Spleen (tissue), 13 donors: ENCODE measurements around the gene COMMD9. TPM values are rescaled to one million over a fixed set of nuclear protein-coding genes. Genes with fewer than 3 reads are reported as not detected.

ENCODE experiments used
- DNase-seq: peaks from one replicate; pipeline ENCODE4 v3.0.0-alpha.2; 2020
- H3K27ac ChIP-seq, 8 donors: fragments of 200-600 bp; sonication (generic) in 7 of 8; 1 replicate in 4 of 8; 2 replicates in 4 of 8; pipeline versions ENCODE4 v1.5.0 to v1.8.0; 2016 to 2021; ENCODE audit warnings: inconsistent platforms in 4 of 8, mild to moderate bottlenecking in 4 of 8, moderate library complexity in 1 of 8
- H3K27me3 ChIP-seq, 7 donors: fragments of 200-600 bp; sonication (generic) in 6 of 7; replicated peaks in 1 of 7; 1 replicate in 4 of 7; 2 replicates in 3 of 7; pipeline versions ENCODE4 v1.5.0 to v1.8.0; 2016 to 2021; ENCODE audit warnings: inconsistent platforms in 3 of 7, mild to moderate bottlenecking in 1 of 7
- H3K36me3 ChIP-seq, 6 donors: fragments of 200-600 bp; sonication (generic) in 5 of 6; 1 replicate in 4 of 6; 2 replicates in 2 of 6; pipeline versions ENCODE4 v1.5.0 to v1.8.0; 2016 to 2021; ENCODE audit warnings: inconsistent platforms in 2 of 6
- H3K4me1 ChIP-seq, 6 donors: fragments of 200-600 bp; sonication (generic) in 5 of 6; 1 replicate in 3 of 6; 2 replicates in 3 of 6; pipeline versions ENCODE4 v1.5.0 to v1.8.0; 2016 to 2021; ENCODE audit warnings: inconsistent platforms in 3 of 6
- H3K4me3 ChIP-seq, 8 donors: fragments of 200-600 bp; sonication (generic) in 7 of 8; 1 replicate in 4 of 8; 2 replicates in 4 of 8; pipeline versions ENCODE4 v1.5.0 to v1.8.0; 2016 to 2021; ENCODE audit warnings: inconsistent platforms in 4 of 8, mild to moderate bottlenecking in 4 of 8, moderate library complexity in 2 of 8
- H3K9me3 ChIP-seq, 8 donors: fragments of 200-600 bp; sonication (generic) in 7 of 8; 1 replicate in 4 of 8; 2 replicates in 4 of 8; pipeline versions ENCODE4 v1.5.0 to v1.8.0; 2016 to 2021; ENCODE audit warnings: inconsistent platforms in 4 of 8
- CTCF ChIP-seq, 11 experiments: fragments of 200-600 bp in 7 of 11; fragments of 450-650 bp in 4 of 11; sonication (generic) in 4 of 11; IDR thresholded peaks in 8 of 11; conservative IDR thresholded peaks in 3 of 11; 1 replicate in 7 of 11; 2 replicates in 4 of 11; pipeline versions ENCODE4 v1.4.0 to v1.8.0; 2016 to 2021; ENCODE audit warnings: antibody characterized with exemption in 11 of 11, inconsistent platforms in 4 of 11, mild to moderate bottlenecking in 1 of 11
- POLR2A ChIP-seq, 3 donors: fragments of 450-650 bp; IDR thresholded peaks; one replicate each; pipeline ENCODE4 v1.5.1; 2017; ENCODE audit warnings: antibody characterized with exemption in 3 of 3, mild to moderate bottlenecking in 1 of 3
- POLR2AphosphoS5 ChIP-seq, 3 donors: sonication (generic); formaldehyde crosslinking; IDR thresholded peaks; one replicate each; pipeline ENCODE4 v1.5.1; 2017; ENCODE audit warnings: antibody characterized with exemption in 3 of 3
- WGBS, 5 donors: extraction: QIAGEN DNeasy Blood & Tissue Kit in 3 of 5; methylation state at CpG; one replicate each; pipeline versions ENCODE4 v1.1.5 to v1.1.7; 2013 to 2018; 5-methylcytosine and 5-hydroxymethylcytosine counted together
- intact Hi-C: fragments of 100-400 bp; cut with DNase I; formaldehyde crosslinking; loops from one replicate; pipeline ENCODE4 v1.15.0; 2023; ENCODE audit warnings: low total_unique reads
- long read RNA-seq, 2 donors: transcript quantifications; one replicate each; lab custom pipeline, GENCODE V29; 2026
- polyA plus RNA-seq, 3 donors: library from polyadenylated mRNA; stranded (reverse); fragments of 200-250 nt; gene quantifications; one replicate each; pipeline ENCODE4 v1.2.1, GENCODE V29; 2013
- total RNA-seq, 7 donors: library from RNA; depleted of rRNA in 3 of 7; stranded (reverse); fragments of >200 nt in 3 of 7; fragmentation: NEBNext Ultra II Directional in 4 of 7; extraction: Animal tissue kit (Norgen Biotek cat#: 25700) in 4 of 7; gene quantifications; one replicate each; pipeline versions ENCODE4 v1.1.0 to v1.2.1, GENCODE V29; 2016 to 2021
- donor health status: healthy with polysubstance abuse.
- donor health status: DM: no; HTN: no; CAD: no; lungs with moderate emphysema.
- donor health status: DM: no; HTN: no; CAD: no.
- donor health status: Bipolar disorder and iron deficiency.
- donor health status: healthy.
- donor health status: DM: no; HTN: no; CAD: no.
- donor health status: DM: yes; HTN: yes; CAD: no.

The COMMD9 gene
- total RNA-seq = 10 to 100 TPM; 46.1 to 63.5 (median 55.8) TPM
- 10 to 100 TPM; 27.3 to 40.2 (median 38.4) TPM for polyA plus RNA-seq
- long read RNA-seq, donor 1, transcript COMMD9-201 (6 exons, 2,954 nt) = major isoform, 23 of 25 reads
- long read RNA-seq, donor 1, partial matches to known transcripts = 0 of 25 reads
- long read RNA-seq, donor 1, other reads (novel, unspliced or antisense) = 0 of 25 reads
- long read RNA-seq, donor 2, transcript COMMD9-201 (6 exons, 2,954 nt) = major isoform, 12 of 13 reads
- long read RNA-seq, donor 2, partial matches to known transcripts = 0 of 13 reads
- long read RNA-seq, donor 2, other reads (novel, unspliced or antisense) = 0 of 13 reads

DNA sequence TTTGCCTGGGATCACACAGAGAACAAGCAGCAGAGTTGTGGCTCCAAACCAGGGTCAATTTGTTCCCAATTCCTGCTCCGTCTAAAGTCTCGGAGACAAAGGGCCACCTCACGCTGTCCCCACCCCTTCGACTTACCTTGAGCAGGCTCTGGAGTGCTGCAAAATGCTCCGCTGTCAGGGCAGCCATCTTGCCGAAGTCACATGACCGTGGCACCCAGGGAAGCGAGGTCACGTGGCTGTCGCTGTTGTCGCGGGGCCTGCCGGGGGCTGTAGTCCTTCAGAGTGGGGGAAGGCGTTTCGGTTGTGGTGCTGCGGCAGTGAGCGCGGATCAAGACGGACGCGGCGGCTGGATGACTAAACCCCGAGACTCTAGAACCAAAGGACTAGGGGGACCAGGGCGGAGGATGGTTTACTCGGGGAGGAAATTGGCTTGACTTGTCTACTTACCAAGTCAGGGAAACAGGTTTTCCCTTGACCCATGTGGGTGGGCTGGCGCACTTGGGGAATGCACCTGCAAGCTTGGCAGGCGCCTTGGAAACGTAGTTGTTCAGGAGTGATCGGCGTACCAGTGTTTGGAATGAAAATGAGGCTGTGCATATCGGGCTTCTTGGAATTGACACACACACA, at the start of gene COMMD9:
COMMD9 (minus strand) TSS at position 199 of the 627 bp plus-strand sequence; CDS start at position 187, 12 bp downstream.
- peak; percentile 99 for DNase-seq
- H3K4me3 ChIP-seq = peak within 1 kb of the TSS; percentile 59 to 94 (median 82)
- H3K4me1 ChIP-seq = peaks cover 8 to 57% (median 37%) of the 10 kb centered on the region in 6 donors
- intact Hi-C loops = no loop called here
- peak within 1 kb of the TSS; percentile 11 to 84 (median 68) for H3K27ac ChIP-seq
- H3K27me3 ChIP-seq = no peaks in the 10 kb centered on the region
- TF ChIP-seq CTCF (IDR thresholded peaks at IDR 0.05 in 8 of 11, conservative IDR thresholded peaks at IDR 0.05 in 3 of 11) (peak in 2 of 11 experiments; percentile 14 to 22), POLR2AphosphoS5 (IDR thresholded peaks at IDR 0.05) (peak; percentile 96 to 98 (median 97)), POLR2A (IDR thresholded peaks at IDR 0.05) (peak in 2 of 3 donors; percentile 25)
- H3K36me3 ChIP-seq = no peaks in the 10 kb centered on the region
- 1 to 2% (median 1%) methylated on average over 25 to 31 of the region's 31 CpGs for WGBS, 5 donors
- no peaks in the 10 kb centered on the region for H3K9me3 ChIP-seq

DNA sequence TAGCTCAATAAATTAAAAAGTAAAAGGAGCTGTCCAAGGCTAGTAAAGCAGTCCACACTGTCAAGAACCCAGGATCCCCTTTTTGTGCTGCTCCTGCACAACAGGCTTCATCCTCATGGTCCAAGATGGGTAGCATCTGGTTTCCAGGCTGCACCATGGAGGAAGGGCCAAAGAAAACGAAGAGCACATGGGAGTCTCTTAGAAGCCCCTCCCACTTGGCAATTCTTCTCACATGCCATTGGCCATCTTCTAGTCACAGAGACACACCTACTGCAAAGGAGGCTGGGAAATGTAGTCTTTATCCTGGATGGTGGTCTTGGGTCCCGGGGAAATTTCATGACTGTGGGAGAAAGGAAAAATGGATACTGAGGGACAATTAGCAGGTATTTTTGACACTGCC, 44.7 kb upstream of the COMMD9 start:
- no peaks in the 10 kb centered on the region for H3K4me1 ChIP-seq
- no peaks in the 10 kb centered on the region for H3K36me3 ChIP-seq
- H3K27me3 ChIP-seq = no peaks in the 10 kb centered on the region
- no peak for DNase-seq
- intact Hi-C loops = no loop called here
- no peak overlapping the region for H3K27ac ChIP-seq
- no peak for TF ChIP-seq POLR2A (IDR thresholded peaks at IDR 0.05)
- no peak for TF ChIP-seq CTCF (IDR thresholded peaks at IDR 0.05 in 8 of 11, conservative IDR thresholded peaks at IDR 0.05 in 3 of 11)
- no peak for TF ChIP-seq POLR2AphosphoS5 (IDR thresholded peaks at IDR 0.05)
- H3K4me3 ChIP-seq = no peak overlapping the region
- no peaks in the 10 kb centered on the region for H3K9me3 ChIP-seq
- WGBS, 5 donors = 66 to 86% (median 68%) methylated on average over 2 of the region's 2 CpGs

GRCh38 chr11:36333468-36333867, 44.2 kb upstream of the COMMD9 start:
- H3K27me3 ChIP-seq = no peaks in the 10 kb centered on the region
- intact Hi-C loops = no loop called here

GRCh38 chr11:36330411-36330810, 41.2 kb upstream of the COMMD9 start:
- Histone ChIP-seq H3K9me3 (no peaks in the 10 kb centered on the region), H3K4me1 (peaks cover 0 to 11% (median 2%) of the 10 kb centered on the region in 6 donors), H3K36me3 (no peaks in the 10 kb centered on the region), H3K4me3 (no peak overlapping the region), H3K27ac (no peak overlapping the region), H3K27me3 (no peaks in the 10 kb centered on the region)
- no peak for TF ChIP-seq POLR2AphosphoS5 (IDR thresholded peaks at IDR 0.05)
- TF ChIP-seq CTCF (IDR thresholded peaks at IDR 0.05 in 8 of 11, conservative IDR thresholded peaks at IDR 0.05 in 3 of 11) = no peak
- TF ChIP-seq POLR2A (IDR thresholded peaks at IDR 0.05) = no peak
- 83 to 95% (median 88%) methylated on average over 2 of the region's 2 CpGs for WGBS, 5 donors
- intact Hi-C loops = no loop called here
- no peak for DNase-seq

More at GRCh38 chr11:36333468-36333867, 44.2 kb upstream of the COMMD9 start:
- H3K4me1 ChIP-seq = no peaks in the 10 kb centered on the region
- DNase-seq = no peak
- H3K27ac ChIP-seq = no peak overlapping the region
- H3K36me3 ChIP-seq = no peaks in the 10 kb centered on the region
- 86 to 93% (median 91%) methylated on average over 1 of the region's 1 CpG for WGBS, 5 donors
- H3K9me3 ChIP-seq = no peaks in the 10 kb centered on the region
- H3K4me3 ChIP-seq = no peak overlapping the region
- no peak for TF ChIP-seq POLR2AphosphoS5 (IDR thresholded peaks at IDR 0.05)
- no peak for TF ChIP-seq POLR2A (IDR thresholded peaks at IDR 0.05)
